ENCODE data around the gene MORC2.

- TF ChIP-seq CTCF (IDR thresholded peaks at IDR 0.05 in 8 of 11, conservative IDR thresholded peaks at IDR 0.05 in 3 of 11) (no peak), POLR2AphosphoS5 (IDR thresholded peaks at IDR 0.05) (no peak)
Measured at GRCh38 chr22:30878516-30879414, 89.8 kb downstream of the MORC2 start.
